GM11168 (cell line): ENCODE results near the gene SAMD4A.

Experiments
- in situ Hi-C: fragments of 300-500 bp; cut with MboI; formaldehyde crosslinking; loops from one replicate; pipeline ENCODE4 v1.12.0; 2022; ENCODE audit warnings: low sequenced_read_pairs; ENCODE audit not compliant: unreplicated experiment

The SAMD4A gene

DNA sequence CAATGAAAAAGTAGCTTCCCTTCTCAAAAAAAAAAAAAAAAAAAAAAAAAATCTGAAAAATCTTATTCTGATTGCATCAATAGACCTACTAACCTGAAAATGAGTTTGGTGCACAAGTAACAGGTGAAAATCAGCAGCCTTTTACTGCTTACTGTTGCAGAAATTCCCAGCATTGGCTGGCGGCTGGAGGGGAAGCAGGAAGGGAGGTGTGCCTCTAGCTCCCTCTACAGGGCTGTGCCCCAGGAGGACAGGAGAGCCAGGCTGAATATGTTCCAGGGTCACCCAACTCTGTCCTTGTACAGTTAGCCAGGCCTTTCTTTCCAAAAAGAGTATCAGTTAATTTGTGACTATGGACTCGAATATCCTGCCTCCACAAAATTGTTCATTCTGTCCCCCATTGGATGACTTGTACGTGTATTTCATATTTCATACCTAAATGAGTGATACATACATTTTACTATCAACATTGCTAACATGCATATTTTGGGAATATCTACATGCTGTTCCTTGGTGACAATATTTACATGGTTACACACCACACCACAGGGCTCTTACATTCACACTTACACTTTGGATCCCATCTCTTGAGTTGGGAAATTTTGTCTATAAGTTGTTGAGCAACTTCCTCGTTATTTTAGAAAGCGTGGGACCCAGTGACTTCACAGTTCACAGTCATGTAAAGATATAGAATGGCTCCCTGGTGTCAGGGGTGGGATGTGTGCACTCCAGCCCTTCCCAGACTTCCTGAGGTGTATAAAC, 124.8 kb downstream of the SAMD4A start:
- in situ Hi-C loops: no loop called here

- in situ Hi-C loops: no loop called here
These were observed 125.4 kb downstream of the SAMD4A start for GRCh38 chr14:54692284-54692772.

- in situ Hi-C loops: no loop called here
These were observed 126.8 kb downstream of the SAMD4A start for GRCh38 chr14:54693761-54694160.

DNA sequence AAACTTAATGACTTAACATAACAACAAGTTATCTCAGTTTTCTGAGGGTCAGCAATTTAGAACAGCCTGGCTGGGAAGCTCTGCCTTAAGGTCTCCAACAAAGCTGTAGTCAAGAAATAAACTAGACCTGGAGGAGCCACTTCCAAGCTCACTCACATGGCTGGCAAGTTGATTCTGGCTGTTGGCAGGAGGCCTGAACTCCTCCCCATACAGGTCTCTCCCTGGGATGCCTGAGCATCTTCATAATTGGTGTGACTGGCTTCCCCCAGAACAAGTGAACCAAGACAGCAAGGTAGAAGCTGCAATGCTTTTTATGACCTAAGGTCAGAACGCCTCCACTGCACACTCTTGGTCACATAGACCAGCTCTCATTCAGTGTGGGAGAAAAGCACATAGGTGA, 128.3 kb downstream of the SAMD4A start:
- in situ Hi-C loops: no loop called here

- in situ Hi-C loops: no loop called here
These were observed 130.1 kb downstream of the SAMD4A start for GRCh38 chr14:54697001-54697400.

DNA sequence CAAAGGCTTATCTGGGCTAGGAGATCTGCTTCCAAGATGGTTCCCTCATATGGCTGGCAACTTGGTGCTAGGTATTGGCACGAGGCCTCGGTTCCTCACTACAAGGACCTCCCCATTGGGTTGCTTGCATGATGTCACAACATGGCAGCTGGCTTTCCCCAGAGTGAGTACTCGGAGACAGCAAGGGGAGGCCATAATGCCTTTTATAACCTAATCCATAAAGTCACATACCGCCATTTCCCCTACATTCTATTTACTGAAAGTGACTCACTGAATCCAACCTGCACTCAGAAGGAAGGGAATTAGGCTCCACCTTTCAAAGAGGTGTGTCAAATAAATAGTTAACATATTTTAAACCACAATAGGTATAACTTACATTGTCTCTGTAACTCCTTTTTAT, 130.9 kb downstream of the SAMD4A start:
- in situ Hi-C loops: no loop called here

DNA sequence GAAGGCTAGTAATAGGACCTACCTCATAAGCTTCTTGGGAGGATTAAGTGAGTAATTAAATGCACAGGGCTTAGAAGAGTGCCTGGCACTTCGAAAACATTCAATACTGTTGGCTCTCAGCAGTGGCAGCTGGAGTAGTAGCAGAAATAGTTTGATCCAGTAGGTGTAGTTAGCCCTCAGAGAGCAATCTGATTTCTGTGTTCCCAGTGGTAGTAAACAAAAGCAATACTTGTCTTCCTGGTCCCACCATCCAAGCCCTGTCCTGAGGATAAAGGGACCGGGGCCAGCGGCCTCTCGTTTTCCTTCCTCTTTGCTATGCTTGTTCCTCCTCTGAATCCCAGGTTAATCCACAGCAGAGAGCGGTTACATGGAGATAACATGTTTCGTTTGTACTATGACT, 131.6 kb downstream of the SAMD4A start:
- in situ Hi-C loops: no loop called here

GRCh38 chr14:54698966-54699530, 132.1 kb downstream of the SAMD4A start:
- in situ Hi-C loops: no loop called here

GRCh38 chr14:54699735-54700134, 132.8 kb downstream of the SAMD4A start:
- in situ Hi-C loops: no loop called here

GRCh38 chr14:54700717-54701116, 133.8 kb downstream of the SAMD4A start:
- in situ Hi-C loops: no loop called here

GRCh38 chr14:54702014-54702491, 135.1 kb downstream of the SAMD4A start:
- in situ Hi-C loops: no loop called here

GRCh38 chr14:54702492-54702891, 135.6 kb downstream of the SAMD4A start:
- in situ Hi-C loops: no loop called here

- in situ Hi-C loops: no loop called here
These were observed 136.2 kb downstream of the SAMD4A start for GRCh38 chr14:54703082-54703481.

- in situ Hi-C loops: no loop called here
These were observed 136.8 kb downstream of the SAMD4A start for GRCh38 chr14:54703724-54704123.

- in situ Hi-C loops: no loop called here
These were observed 137.8 kb downstream of the SAMD4A start for GRCh38 chr14:54704768-54705167.

GRCh38 chr14:54706769-54707168, 139.8 kb downstream of the SAMD4A start:
- in situ Hi-C loops: no loop called here

GRCh38 chr14:54708161-54708560, 141.2 kb downstream of the SAMD4A start:
- in situ Hi-C loops: no loop called here

GRCh38 chr14:54708982-54709381, 142.1 kb downstream of the SAMD4A start:
- in situ Hi-C loops: no loop called here

DNA sequence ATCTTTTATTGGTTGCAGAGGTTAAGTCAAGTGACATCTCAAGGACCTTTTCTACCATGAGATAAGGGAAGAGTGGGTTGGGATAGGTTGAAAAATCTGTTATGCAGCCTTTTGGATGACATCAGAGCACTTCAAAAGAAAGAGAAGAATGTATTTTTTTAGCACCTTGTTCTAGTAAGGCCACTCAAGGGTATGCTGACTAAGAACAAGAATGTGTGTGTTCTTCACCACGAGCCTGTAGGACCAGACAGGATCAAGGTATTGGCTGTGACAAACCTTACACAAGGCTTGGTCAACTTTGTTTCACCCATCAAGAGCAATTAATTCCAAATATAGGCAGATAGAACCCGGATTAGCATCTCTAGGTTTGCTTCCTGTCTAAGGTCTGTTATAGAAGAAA, 142.5 kb downstream of the SAMD4A start:
- in situ Hi-C loops: no loop called here

DNA sequence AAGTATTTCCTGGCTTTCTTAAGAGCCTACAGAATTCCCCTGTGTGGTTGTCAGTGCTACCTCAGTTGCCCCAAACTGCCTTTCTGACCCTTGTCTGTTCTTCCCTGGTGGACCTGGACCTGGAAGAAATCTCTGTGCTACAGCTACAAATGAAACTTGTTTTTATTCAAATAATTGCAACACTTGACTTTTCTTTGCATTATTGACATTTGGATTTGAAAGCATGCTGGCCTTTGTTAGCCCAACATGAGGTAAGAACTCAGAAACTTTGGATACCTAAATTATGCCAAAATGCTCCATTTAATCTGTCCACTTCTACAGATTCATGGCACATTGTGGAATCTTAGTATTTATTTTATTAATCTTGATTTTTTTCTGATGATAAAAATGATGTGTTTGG, 142.9 kb downstream of the SAMD4A start:
- in situ Hi-C loops: no loop called here

DNA sequence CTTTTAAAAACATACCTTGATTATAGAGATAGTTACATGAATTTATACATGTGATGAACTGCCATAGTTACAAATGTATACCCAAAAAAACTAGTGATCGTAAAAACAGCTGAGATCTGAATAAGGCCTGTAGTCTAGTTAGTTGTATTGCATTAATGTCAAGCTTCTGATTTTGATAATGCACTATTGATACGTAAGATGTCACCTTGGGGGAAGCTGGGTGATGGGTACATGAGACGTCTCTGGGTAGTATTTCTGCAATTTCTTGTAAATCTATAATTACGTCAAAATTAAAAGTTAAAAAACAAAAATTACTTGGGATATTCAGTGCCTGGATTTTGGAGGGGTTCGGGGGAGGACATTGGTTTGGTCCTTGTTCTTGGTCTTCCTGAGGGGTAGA, 144.4 kb downstream of the SAMD4A start:
- in situ Hi-C loops: no loop called here
